Ureter (tissue), 1 donor: ENCODE results near the gene KRT6A. TPM values are rescaled to one million over a fixed set of nuclear protein-coding genes. Genes with fewer than 3 reads are reported as not detected.
"Not testable (repeated sequence)": the region's sequence is repeated elsewhere in the genome, so short reads cannot be mapped to it uniquely, and the experiment has no call there.

ENCODE experiments used
- DNase-seq: peaks from one replicate; pipeline ENCODE4 v3.0.0-alpha.2; 2020; ENCODE audit warnings: low spot score
- total RNA-seq: library from RNA; stranded (reverse); gene quantifications from one replicate; pipeline ENCODE4 v1.2.4, GENCODE V29; 2023
- donor health status: DM: yes; HTN: yes; CAD: no.

The KRT6A gene
- total RNA-seq, 1 donor from 2014 or later: 28.7 TPM

DNA sequence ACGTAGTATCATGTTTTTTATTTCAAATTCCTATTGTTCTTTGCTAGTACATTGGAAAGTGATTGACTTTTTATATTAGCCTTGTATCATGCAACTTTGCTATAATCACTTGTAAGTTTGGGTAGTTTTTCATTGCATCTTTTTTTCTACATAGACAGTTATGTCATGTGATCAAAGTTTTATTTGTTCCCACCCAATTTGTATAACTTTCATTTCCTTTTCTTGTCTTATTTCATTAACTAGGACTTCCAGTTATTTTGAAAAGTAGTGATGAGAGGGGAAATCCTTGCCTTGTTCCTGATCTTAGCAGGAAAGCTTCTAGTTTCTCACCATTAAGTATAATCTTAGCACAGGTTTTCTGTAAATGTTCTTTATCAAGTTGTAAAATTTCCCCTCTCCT lies 9.8 kb upstream of the KRT6A start:
- DNase-seq: no peak

DNA sequence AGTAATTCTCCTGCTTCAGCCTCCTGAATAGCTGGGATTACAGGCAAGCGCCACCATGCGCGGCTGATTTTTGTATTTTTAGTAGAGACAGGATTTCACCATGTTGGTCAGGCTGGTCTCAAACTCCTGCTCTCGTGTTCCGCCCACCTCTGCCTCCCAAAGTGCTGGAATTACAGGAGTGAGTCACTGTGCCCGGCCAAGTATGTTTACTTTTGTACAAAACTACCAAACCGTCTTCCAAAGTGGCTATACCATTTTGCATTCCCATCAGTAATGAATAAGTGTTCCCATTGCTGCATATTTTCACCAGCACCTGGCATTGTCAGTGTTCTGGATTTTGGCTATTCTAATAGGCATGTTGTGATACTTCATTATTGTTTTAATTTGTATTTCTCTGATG lies 8.4 kb upstream of the KRT6A start:
- DNase-seq: no peak

DNA sequence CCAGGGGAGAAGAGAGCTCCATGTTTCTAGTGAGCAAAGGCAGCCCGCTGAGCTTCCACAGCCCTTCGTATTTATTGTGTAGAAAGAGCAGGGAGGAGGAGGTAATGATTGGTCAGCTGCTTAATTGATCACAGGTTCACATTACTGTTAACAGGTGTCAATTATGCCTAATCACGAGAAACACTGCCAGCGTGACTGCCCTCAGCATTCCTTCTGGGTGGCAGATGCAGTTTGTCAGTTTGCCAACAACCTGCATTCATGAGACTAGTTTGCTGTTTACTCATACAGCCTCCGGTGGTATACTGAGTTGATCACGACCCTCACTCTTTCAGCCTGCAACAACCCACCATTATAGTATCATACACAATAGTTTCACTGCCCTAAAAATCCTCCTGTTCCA lies 7.5 kb upstream of the KRT6A start:
- not testable (repeated sequence) for DNase-seq

GRCh38 chr12:52499806-52500560 lies 6.9 kb upstream of the KRT6A start:
- DNase-seq: no peak

DNA sequence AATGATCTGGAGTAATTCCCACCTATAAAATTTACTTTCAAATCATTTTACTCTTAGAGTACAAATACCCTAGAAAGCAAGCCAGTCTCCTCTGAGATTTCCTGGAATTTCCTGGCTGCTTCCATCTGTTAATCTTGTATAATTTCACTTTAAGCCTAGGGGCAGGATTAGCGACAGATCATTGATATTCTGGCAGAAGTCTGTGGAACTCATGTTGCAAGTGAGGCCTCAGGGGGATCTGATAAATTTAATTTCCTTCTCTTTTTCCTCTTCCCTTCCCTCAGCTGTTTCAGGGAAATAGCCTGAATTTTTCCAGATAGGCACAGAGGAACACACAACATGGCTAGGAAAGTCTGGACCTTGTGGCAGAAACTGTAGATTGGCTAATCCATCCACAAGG lies 5.9 kb upstream of the KRT6A start:
- DNase-seq: no peak

DNA sequence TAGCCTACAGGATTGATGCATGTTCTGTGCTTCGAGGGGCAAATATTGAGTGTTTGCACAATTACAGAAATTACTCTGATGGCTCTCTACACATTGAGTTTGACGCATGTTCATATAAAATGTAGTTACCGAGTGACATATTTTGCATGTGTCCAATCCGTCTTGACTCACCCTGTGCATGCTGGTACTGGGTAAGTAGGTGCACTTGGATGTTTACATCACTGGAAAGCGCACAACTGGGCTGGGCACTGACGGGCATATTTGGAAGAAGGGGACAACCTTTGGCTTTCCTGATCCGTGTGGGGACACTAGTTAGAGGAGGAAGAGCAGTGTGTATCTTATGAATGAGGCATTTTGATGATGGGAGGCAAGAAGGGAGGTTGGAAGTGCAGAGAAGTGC lies 4.9 kb upstream of the KRT6A start:
- no peak for DNase-seq

DNA sequence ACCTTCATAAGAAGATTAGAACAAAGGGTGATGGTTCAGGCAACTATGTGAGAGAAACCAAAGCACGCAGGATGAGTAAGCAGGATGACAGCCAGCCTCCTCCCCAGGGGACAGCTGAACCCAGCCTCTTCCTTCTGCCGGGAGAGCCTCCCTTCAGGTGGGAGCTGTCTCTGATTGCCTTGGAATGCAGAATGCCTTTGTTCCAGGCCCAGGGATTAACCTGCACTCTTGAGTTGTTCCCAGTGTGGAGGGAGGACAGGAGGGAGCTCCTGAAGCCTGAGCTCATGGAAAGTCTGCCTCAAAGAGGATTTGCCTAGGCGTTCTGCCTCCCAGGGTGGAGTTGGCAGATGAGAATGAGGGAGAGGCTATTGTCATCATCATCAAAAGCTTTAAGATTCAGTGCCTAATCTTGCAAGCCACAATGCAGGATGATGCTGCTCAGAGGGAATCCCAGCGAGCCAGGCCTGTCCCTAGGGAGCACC lies 3.6 kb upstream of the KRT6A start:
- DNase-seq: no peak

GRCh38 chr12:52496054-52496453 lies 3.0 kb upstream of the KRT6A start:
- DNase-seq: no peak

- DNase-seq: no peak
These were observed 2.3 kb upstream of the KRT6A start for GRCh38 chr12:52495389-52495788.

- no peak for DNase-seq
These were observed 1.5 kb upstream of the KRT6A start for GRCh38 chr12:52494518-52494917.

DNA sequence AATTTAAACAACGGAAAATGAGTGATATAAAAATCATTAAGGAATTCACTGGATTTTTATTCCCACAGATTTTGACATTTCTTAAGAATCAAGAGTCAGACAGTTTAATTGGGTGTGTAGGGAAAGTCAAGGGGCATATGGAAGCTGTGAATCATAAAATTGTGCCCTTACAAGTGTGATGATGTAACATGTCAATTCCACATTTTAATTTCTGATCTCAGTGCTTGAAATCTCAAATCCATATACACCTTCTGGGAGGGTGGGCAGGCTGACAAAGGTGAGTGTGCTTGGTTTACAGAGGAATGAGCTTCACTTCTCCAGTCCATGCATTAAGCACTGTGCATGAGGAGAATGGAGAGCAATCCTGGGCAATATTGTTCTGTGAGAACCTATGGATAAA lies 1.0 kb upstream of the KRT6A start:
- DNase-seq: no peak

DNA sequence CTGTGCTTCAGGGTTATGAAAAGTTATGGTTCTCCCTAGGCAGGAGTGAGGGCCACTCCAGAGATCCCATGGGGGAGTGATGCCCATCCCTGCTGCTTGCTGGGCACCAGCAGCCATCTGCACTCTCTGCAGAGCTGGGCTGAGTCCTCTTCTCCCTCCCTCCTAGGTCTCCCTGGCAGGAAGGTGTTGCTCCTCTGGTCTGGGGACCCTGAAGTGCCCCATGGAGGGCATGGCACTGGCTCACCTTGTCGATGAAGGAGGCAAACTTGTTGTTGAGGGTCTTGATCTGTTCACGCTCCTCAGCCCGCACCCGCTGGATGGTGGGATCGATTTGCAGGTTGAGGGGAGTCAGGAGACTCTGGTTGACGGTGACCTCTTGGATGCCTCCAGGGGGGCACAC lies 652 bp downstream of the KRT6A start:
- not testable (repeated sequence) for DNase-seq

- DNase-seq: not testable (repeated sequence)
These were observed 1.6 kb downstream of the KRT6A start for GRCh38 chr12:52491495-52491894.

DNA sequence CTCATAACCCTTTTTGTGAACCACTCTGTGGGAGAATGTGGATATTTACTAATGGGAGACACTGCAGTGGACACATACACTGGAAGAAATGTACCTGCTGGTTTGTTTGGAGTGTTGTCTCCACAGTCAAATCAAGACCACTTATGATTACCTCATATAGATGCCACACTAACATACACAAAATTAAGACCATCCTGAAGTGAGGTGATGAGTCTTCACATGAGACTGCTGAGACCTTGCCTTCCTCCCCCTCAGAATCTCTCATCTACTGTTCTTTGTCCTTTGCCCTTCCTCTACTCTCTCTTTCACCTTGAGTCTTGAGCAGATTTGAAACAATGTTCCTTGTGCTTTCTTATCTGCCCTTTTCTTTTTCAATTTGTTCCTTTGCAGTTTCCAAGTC lies 4.3 kb downstream of the KRT6A start:
- DNase-seq: no peak

- not testable (repeated sequence) for DNase-seq
These were observed 5.2 kb downstream of the KRT6A start for GRCh38 chr12:52487744-52488443.

- DNase-seq: no peak
These were observed 5.8 kb downstream of the KRT6A start for GRCh38 chr12:52487211-52487610.

- DNase-seq: no peak
These were observed 6.6 kb downstream of the KRT6A start for GRCh38 chr12:52486166-52487105.

DNA sequence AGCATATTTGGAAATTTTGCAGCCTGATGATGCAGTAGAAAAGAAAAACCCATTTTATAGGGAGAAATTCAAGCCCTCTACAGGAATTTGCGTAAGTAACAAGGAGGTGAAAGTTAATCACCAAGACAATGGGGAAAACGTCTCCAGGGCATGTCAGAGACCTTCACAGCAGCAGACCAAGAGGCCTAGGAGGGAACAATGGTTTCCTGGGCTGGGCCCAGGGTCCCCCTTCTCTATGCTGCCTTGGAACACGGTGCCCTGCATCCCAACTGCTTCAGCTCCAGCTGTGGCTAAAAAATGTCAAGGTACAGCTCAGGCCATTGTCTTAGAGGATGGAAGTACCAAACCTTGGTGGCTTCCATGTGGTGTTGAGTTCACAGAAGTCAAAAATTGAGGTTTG lies 13.0 kb downstream of the KRT6A start:
- no peak for DNase-seq

- no peak for DNase-seq
These were observed 15.4 kb downstream of the KRT6A start for GRCh38 chr12:52477651-52478050.

GRCh38 chr12:52474212-52474611 lies 18.8 kb downstream of the KRT6A start:
- DNase-seq: no peak

DNA sequence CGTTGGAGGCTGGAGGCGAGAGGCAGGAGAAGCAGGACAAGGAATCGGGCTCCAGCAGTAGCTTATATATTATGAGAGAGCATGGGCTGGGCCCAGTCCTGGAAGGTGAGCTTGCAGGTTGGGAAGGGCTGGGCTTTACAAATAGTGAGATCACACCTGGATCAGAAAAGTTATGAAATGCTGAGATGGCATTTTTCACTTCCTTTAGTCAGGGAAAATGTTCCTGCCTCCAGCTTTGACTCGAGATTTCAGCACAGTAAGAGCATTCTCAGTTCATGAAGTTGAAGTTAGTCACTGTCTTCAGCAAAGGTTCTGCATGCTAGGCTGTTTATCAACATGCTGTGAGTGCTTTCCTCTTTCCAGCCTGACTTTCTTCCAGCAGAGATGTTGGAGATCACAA lies 19.3 kb downstream of the KRT6A start, which contains the start of gene KRT6C:
TSS of gene KRT6C (minus strand) at position 38 of the 400 bp plus-strand sequence. CDS start 68 bp downstream, outside the sequence.
- DNase-seq: no peak

GRCh38 chr12:52469853-52470252 lies 23.2 kb downstream of the KRT6A start:
- no peak for DNase-seq
